ENCODE measurements around the gene COL6A1.

DNA sequence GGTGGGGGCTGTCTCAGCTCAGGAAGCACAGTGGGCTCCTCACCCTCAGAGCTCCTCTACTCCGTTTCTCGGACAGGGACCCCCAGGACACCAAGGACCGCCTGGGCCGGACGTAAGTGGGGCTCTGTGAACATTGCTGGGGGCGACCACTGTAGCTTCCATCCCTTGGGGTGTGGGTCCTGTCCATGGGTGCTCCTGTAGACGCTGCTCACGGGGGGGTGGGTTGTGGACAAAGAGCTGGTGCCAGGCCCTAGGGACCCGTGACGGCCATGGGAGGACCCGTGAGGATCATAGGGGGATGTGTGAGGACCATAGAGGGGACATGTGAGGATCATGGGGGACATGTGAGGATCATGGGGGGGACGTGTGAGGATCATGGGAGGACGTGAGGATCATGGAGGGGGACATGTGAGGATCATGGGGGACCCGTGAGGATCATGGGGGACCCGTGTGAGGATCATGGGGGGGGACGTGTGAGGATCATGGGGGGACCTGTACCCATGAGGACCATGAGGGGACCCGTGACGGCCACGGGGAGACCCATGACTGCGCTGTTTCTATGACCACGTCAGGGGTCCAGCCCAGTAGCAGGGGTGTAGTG is 18.1 kb downstream of the COL6A1 start:
- TF ChIP-seq, protein P1, sequence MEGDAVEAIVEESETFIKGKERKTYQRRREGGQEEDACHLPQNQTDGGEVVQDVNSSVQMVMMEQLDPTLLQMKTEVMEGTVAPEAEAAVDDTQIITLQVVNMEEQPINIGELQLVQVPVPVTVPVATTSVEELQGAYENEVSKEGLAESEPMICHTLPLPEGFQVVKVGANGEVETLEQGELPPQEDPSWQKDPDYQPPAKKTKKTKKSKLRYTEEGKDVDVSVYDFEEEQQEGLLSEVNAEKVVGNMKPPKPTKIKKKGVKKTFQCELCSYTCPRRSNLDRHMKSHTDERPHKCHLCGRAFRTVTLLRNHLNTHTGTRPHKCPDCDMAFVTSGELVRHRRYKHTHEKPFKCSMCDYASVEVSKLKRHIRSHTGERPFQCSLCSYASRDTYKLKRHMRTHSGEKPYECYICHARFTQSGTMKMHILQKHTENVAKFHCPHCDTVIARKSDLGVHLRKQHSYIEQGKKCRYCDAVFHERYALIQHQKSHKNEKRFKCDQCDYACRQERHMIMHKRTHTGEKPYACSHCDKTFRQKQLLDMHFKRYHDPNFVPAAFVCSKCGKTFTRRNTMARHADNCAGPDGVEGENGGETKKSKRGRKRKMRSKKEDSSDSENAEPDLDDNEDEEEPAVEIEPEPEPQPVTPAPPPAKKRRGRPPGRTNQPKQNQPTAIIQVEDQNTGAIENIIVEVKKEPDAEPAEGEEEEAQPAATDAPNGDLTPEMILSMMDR (IDR thresholded peaks at IDR 0.05; ENCODE audit: low read depth, low read length) = no peak
- TF ChIP-seq EZH2phosphoT487 (IDR thresholded peaks at IDR 0.05; ENCODE audit: low read depth) = no peak

Data from OCI-LY3 (cell line).